Measurements from ENCODE around the gene CCDC81.

CCDC81 gene

GRCh38 chr11:86442827-86443226 lies 68.1 kb downstream of the CCDC81 start:
- DNase-seq = no peak

DNA sequence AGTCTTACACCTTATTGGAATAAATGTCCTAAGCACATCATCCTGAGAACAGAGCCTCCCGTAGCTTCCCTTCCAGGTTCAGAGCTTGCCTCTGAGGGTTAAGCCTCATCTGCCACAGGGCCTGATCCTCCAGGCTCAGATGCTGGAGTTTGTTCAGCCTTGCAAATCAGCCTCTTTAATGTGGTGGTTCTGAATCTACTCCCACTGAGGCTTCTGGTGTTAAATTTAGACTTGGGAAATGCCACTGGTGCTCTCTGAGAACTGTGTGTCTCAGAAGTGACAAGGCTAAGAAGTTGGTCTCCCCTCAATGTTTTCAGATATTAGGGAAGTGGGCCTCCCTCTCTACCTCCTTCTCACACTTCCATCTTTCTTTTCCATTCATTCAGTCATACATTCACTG lies 68.7 kb downstream of the CCDC81 start:
- no peak for DNase-seq

DNA sequence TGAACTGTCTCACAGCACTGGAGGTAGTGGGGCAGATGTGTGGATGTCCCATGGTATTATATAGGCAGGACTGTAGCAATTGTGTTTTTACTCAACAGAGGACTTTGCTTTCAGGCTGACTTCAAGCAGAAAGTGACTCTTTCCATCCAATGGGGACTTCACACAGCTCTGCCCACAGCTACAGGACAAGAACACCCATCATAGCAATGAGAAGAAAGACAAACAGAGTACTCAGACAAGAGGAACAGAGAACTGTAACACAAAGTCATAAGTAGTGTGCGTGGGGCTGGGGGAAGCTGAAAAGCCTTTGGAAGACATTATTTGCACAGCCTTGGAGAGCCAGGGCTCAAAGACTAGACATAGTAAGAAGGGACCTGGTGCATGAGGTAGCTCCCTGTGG lies 70.3 kb downstream of the CCDC81 start:
- no peak for DNase-seq

- DNase-seq = no peak
These were observed 71.7 kb downstream of the CCDC81 start for GRCh38 chr11:86446163-86446923.

GRCh38 chr11:86446924-86447285 lies 72.2 kb downstream of the CCDC81 start:
- DNase-seq = no peak

DNA sequence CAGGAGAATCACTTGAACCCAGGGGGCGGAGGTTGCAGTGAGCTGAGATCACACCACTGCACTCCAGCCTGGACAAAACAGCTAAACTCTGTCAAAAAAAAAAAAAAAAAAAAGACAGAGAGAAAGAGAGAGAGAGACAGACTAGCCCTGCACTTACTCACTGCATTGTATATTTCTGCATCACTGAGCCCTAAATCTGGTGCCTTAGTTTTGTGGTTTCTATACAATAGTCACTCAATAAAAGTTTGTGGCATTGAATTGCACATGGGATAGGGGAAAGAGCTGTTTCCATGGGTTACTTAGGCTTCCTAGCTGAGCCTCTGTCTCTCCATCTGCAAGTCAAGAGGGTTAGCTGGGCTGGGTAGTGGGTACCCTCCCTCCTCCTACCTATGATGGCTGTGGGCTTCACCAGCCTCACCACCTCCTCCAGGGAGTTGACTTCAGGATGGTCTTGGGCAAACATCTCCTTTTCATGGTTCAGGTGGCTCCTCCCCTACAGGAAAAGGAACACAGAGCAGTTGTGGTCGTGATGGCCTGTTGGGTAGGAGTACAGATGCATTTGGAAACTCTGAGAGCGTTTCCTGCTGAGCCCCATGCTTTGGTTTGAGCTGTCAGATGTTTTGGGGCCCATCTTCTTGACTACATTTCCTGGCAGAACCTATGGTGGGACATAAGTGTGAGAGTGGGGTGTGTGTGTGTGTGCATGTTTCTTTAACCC lies 73.2 kb downstream of the CCDC81 start:
- no peak for DNase-seq

DNA sequence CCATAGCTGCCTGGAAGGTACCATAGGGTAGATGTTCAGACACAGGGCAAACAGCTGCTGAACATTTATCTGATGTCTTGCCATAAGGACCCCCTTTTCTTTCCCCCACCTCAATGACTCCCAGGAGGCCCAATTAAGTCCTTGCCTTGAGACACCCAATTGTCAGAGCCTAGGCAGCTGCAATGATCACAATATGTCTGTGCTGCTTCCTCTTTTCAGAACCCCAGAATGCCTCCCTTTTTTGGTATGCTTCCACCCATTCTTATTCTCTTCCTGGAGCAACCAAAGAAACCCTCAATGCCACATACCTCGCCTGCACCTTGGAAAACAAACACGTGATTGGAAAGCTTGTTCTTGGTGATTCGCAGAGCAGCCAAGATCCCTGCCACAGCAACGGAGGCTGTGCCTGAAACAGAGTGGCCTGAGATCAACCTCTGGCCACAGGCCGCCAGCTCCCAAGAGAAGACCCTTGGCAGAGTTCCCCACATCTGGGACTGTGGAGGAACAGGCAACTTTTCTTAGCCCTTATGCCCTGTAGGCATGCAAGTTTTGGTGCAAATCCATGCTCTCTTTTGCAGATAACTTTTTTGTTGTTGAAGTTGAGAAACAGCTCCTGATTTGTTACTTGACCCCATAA lies 75.4 kb downstream of the CCDC81 start:
- no peak for DNase-seq

GRCh38 chr11:86453290-86454030 lies 78.8 kb downstream of the CCDC81 start:
- no peak for DNase-seq

DNA sequence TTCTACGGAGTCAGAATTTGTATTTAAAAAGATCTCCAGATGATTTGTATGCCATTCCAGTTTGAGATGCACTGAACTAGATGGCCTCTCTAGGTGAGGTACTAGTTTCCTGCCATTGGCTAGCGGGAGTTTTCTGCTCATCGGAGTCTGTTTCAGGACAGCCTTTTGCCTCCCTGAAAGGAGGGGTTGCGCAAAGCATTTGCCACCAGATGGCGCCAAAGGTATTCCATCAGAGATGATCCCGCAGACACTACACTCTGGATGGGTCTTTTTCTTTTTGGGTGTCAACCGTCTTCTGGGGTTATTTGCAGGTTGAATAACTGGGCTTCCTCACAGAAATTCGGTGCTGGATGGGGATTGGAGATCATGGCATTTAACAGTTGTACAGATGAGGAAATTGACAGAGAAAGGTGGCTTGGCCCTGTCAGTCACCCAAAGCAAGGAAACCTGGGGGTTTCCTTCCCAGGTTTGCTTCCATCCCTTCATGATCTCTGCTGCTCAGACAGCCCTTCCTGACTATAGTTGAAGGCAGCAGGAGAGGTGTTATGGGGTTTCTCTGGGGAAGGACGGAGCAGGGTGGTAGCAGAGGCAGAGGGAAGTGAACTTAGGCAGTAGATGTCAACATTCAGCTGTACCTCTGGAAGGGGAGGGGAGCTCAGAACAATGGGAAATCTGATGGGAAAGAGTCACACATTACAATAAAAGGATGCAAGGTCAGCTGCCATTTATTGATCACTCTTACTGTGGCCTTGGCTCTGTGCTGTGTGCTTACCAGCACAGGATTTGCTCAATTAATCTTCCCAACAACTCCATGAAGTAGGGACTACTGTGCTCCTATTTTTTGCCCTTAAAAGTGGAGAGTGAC lies 81.6 kb downstream of the CCDC81 start:
- peak; percentile 28 for DNase-seq

- no peak for DNase-seq
These were observed 83.8 kb downstream of the CCDC81 start for GRCh38 chr11:86458294-86459001.

DNA sequence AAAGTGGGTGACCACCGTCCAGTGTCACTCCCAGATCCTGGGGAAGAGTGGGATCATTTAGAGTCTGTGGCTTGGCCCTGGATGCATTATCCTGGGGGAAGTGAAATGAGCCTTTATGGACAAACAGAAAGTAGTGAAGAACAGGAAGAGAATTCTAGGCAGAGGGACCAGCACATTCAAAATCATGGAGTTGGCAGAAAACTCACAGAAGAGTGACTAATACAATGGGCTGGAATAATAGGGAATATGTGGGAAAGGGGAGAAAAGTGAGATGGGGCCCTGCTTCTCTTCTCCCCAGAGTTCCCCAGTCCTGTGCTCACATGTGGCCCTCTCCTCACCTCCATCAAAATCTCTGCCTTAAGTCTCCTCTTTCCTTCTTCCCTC lies 84.3 kb downstream of the CCDC81 start:
- no peak for DNase-seq

DNA sequence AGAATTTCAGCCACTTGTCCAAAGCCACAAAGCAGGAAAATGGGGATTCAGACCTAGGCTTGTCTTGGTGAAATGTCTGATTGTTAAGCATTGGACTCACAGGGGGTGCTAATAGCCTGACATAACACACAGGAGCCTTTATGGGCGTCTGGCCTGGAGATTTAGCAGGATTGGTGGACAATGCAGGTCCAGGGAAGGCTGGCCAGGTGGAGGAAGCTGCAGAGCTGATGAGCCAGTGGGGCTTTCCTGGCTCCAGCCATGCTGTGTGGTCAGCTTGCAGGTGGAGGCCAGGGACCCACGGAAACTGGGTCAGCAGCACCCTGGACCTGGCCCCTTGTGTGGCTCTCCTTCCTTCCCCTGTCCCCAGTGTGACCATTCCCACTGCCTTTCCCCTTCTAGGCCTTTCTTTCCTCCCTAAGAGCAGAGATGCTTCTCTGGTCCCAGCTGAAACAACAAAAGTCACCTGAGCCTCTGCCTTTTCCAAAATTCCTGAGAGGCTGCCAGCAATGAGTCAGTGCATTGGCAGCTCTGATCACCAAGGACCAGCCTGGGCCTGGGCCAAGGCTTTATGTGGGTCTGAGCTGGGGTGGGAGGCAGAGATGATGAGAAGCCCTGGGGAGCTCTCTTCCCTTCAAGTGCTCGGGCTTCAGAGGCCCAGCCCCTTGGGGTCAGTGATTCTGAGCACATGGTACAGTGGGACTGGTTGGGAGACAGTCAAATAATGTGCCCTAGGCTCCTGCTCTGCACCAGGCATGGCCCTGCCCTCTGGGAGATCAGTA lies 85.2 kb downstream of the CCDC81 start:
- DNase-seq = peak; percentile 3

GRCh38 chr11:86460461-86461385 lies 86.0 kb downstream of the CCDC81 start:
- no peak for DNase-seq

DNA sequence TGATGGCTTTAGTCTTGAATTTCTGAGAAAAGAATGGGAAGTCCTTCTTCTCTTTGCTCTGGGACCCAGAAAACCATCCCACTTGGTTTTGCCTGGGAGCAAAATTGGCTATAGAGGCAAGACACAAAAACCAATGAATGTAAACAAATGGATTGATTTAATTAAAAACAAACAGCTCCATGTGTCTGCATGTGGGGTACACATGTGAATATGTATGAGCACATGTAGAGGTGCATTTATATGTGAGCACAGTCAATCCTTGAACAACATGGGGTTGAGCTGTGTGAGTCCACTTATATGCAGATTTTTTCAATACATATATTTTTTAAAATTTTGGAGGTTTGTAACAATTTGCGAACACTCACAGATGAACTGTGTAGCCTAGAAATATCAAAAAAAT lies 87.2 kb downstream of the CCDC81 start:
- DNase-seq = no peak

- DNase-seq = no peak
These were observed 88.4 kb downstream of the CCDC81 start for GRCh38 chr11:86463120-86463519.

- DNase-seq = no peak
These were observed 89.3 kb downstream of the CCDC81 start for GRCh38 chr11:86463955-86464354.

GRCh38 chr11:86464509-86465221 lies 90.0 kb downstream of the CCDC81 start:
- DNase-seq = no peak

- DNase-seq = no peak
These were observed 93.5 kb downstream of the CCDC81 start for GRCh38 chr11:86468169-86468568.
